HAP-1 (cell line): Measurements from ENCODE around the gene PRDM16.

ENCODE experiments used
- DNase-seq, 2 experiments: peaks; one replicate each; pipeline ENCODE4 v3.0.0-alpha.2; 2016 to 2020; ENCODE audit warnings: low spot score in 2 of 2
- H3K27me3 ChIP-seq: fragments of 250-450 bp; sonication (Bioruptor Pico); 2 replicates; pipeline ENCODE4 v1.5.1; 2020; ENCODE audit warnings: low read depth, mild to moderate bottlenecking, moderate library complexity
- H3K36me3 ChIP-seq: fragments of 250-450 bp; sonication (Bioruptor Pico); replicated peaks from 2 replicates; pipeline ENCODE4 v1.5.1; 2020; ENCODE audit warnings: mild to moderate bottlenecking
- H3K4me1 ChIP-seq: fragments of 250-450 bp; sonication (Bioruptor Pico); 2 replicates; pipeline ENCODE4 v1.5.1; 2020; ENCODE audit warnings: mild to moderate bottlenecking
- H3K4me3 ChIP-seq: fragments of 250-450 bp; sonication (Bioruptor Pico); 2 replicates; pipeline ENCODE4 v1.5.1; 2020; ENCODE audit warnings: mild to moderate bottlenecking, moderate library complexity
- H3K9me3 ChIP-seq: fragments of 250-450 bp; sonication (Bioruptor Pico); 2 replicates; pipeline ENCODE4 v1.5.1; 2020; ENCODE audit warnings: mild to moderate bottlenecking, moderate library complexity
- in situ Hi-C: fragments of 300-500 bp; cut with MboI; formaldehyde crosslinking; loops from 3 replicates; pipeline ENCODE4 v1.14.3; 2020; ENCODE audit warnings: low sequenced_read_pairs, inconsistent platforms, mixed read lengths

The PRDM16 gene

DNA sequence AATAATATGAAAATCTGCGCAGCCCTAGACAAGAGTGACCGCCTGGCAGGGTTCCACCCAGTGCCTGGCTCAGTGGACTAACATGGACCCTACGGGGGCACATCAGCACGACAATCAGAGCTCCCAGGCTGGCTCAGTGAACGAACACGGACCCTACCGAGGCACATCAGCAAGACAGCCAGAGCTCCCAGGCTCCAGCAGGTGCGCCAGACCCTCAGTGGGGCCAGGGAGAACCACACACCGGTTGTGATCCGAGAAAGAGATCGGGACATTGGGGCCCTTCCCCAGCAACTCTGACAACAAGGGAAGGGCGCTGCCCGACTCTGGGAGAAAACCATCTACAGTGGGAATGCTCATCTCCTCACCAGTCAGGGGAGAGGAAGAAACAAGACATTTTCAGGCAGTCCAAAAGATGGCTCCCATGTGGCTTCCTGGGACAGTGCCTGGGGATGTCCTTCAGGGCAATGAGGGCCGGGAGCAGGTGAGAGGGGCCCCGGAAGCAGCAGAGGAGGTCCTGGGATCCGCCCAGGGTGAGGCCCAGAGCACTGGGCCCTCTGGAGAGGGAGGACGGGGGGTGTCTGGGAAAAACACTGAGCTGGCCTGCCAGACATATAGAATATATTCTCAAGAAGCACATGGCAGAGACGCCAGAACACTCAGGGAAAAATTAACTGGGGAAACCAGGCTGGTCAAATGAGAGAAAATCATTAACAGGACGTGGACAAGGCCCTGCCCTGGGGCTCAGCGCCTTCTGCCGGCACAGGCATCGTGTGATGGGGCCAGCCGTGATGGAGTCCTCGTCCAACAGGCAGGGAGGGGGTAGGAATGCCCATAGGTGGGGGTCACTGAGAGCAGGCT lies 390.3 kb downstream of the PRDM16 start:
- peaks cover 5% of the 10 kb centered on the region; the same call in 1 of the 2 replicates for H3K4me1 ChIP-seq
- no peaks in the 10 kb centered on the region for H3K9me3 ChIP-seq
- in situ Hi-C loops, result no loop called here
- no peaks in the 10 kb centered on the region for H3K27me3 ChIP-seq
- no peak for DNase-seq
- H3K4me3 ChIP-seq, result no peak overlapping the region
- H3K36me3 ChIP-seq, result no peaks in the 10 kb centered on the region

GRCh38 chr1:3459940-3460671 lies 391.1 kb downstream of the PRDM16 start:
- no peak for DNase-seq
- Histone ChIP-seq H3K4me1 (peaks cover 4% of the 10 kb centered on the region; the same call in 1 of the 2 replicates), H3K9me3 (no peaks in the 10 kb centered on the region), H3K36me3 (no peaks in the 10 kb centered on the region), H3K4me3 (no peak overlapping the region), H3K27me3 (no peaks in the 10 kb centered on the region)
- in situ Hi-C loops, result no loop called here

DNA sequence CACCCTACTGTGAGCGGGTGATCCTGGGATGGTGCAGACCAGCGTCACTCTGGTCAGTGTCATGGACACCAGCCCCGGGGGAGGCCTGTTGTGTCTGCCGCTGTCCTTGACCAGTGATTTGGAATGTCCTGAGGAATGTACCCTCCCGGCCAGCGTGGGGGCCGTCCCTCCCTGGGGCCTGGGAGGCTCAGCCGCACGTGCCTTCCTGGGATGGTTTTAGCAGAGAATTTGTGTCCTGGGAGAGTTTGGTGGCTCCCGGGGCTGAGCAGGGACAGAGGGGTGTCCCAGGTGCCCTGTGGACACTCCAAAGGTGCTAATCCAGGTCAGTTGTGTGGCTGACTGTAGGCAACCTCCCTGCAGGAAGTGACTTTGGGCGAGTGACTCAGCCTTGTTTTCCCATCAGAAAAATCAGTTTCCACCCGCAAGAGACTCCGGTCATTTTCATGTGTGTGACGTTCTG lies 391.7 kb downstream of the PRDM16 start:
- Histone ChIP-seq H3K9me3 (no peaks in the 10 kb centered on the region), H3K27me3 (no peaks in the 10 kb centered on the region), H3K4me3 (no peak overlapping the region), H3K36me3 (no peaks in the 10 kb centered on the region), H3K4me1 (no peaks in the 10 kb centered on the region)
- no peak for DNase-seq
- in situ Hi-C loops, result no loop called here

DNA sequence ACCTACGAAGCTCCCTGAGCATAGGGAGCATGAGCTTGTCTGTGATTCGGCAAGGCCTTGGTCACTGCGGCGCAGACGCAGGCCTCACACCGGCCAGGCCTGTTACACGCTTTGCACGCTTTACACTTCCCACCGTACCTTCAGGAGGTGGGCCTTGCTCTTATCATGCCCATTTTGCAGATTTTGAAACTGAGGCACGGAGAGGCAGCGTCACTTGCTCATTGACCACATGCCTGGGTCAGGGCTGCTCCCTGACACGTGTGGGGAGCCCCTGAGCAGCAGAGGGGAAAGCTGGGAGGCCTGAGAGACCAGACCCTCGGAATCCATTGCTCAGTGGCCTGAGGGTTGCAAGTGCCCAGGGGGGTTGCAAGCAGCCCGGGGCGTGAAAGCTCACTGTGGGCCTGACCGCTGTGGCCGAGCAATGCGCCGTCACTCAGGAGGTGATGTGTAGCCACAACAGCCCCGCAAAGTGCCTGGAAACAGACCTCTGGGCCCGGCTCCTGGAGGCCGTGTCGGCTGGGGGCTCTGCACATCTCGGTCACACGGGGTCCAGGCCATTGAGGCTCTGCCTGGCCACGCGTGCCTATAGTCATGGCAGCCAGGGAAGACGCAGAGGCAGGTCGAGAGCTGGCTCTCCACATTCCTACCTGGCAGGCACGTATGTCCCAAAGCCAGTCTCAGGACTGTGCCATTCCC lies 392.4 kb downstream of the PRDM16 start:
- Histone ChIP-seq H3K27me3 (no peaks in the 10 kb centered on the region), H3K4me3 (no peak overlapping the region), H3K36me3 (no peaks in the 10 kb centered on the region), H3K9me3 (no peaks in the 10 kb centered on the region), H3K4me1 (no peaks in the 10 kb centered on the region)
- in situ Hi-C loops, result no loop called here
- no peak for DNase-seq

- H3K9me3 ChIP-seq, result no peaks in the 10 kb centered on the region
- no peaks in the 10 kb centered on the region for H3K4me1 ChIP-seq
- in situ Hi-C loops, result no loop called here
- no peaks in the 10 kb centered on the region for H3K36me3 ChIP-seq
- H3K4me3 ChIP-seq, result no peak overlapping the region
- H3K27me3 ChIP-seq, result no peaks in the 10 kb centered on the region
- no peak for DNase-seq
These were observed 392.9 kb downstream of the PRDM16 start for GRCh38 chr1:3461934-3462275.

GRCh38 chr1:3462356-3463012 lies 393.5 kb downstream of the PRDM16 start:
- Histone ChIP-seq H3K27me3 (no peaks in the 10 kb centered on the region), H3K4me3 (no peak overlapping the region), H3K9me3 (no peaks in the 10 kb centered on the region), H3K4me1 (no peaks in the 10 kb centered on the region), H3K36me3 (no peaks in the 10 kb centered on the region)
- DNase-seq, result no peak
- in situ Hi-C loops, result no loop called here

DNA sequence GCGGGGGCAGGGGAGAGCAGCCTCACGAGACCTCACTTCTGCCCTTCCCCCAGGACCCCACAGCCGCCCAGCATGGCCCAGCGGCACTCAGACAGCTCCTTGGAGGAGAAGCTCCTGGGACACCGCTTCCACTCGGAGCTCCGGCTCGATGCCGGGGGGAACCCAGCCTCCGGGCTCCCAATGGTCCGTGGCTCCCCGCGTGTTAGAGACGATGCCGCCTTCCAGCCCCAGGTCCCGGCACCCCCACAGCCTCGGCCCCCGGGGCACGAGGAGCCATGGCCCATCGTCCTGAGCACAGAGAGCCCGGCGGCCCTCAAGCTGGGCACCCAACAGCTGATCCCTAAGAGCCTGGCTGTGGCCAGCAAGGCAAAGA lies 394.0 kb downstream of the PRDM16 start:
- Histone ChIP-seq H3K36me3 (no peaks in the 10 kb centered on the region), H3K4me3 (no peak overlapping the region), H3K27me3 (no peaks in the 10 kb centered on the region), H3K9me3 (no peaks in the 10 kb centered on the region), H3K4me1 (no peaks in the 10 kb centered on the region)
- in situ Hi-C loops, result no loop called here
- no peak for DNase-seq

DNA sequence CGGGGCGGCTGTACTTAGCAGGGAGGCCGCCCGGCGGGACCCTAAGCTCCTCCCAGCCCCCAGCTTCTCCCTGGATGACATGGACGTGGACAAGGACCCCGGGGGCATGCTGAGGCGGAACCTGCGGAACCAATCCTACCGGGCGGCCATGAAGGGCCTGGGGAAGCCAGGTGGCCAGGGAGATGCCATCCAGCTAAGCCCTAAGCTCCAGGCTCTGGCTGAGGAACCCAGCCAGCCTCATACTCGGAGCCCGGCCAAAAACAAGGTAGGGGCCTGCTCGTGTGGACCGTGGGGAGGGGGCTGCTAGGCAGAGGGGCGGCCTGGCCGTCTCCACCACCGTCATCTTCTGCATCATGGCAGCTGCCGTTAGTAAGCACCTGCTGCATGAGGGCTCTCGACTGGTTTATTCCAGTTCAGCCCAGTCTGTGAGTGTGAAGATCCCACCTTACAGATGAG lies 394.4 kb downstream of the PRDM16 start:
- H3K27me3 ChIP-seq, result no peaks in the 10 kb centered on the region
- no peaks in the 10 kb centered on the region for H3K4me1 ChIP-seq
- no peak for DNase-seq
- H3K36me3 ChIP-seq, result no peaks in the 10 kb centered on the region
- in situ Hi-C loops, result no loop called here
- H3K4me3 ChIP-seq, result no peak overlapping the region
- H3K9me3 ChIP-seq, result no peaks in the 10 kb centered on the region

GRCh38 chr1:3463891-3464648 lies 395.1 kb downstream of the PRDM16 start:
- DNase-seq, result no peak
- Histone ChIP-seq H3K36me3 (no peaks in the 10 kb centered on the region), H3K9me3 (no peaks in the 10 kb centered on the region), H3K27me3 (no peaks in the 10 kb centered on the region), H3K4me3 (no peak overlapping the region), H3K4me1 (no peaks in the 10 kb centered on the region)
- in situ Hi-C loops, result no loop called here

- in situ Hi-C loops, result no loop called here
- H3K4me3 ChIP-seq, result no peak overlapping the region
- no peaks in the 10 kb centered on the region for H3K4me1 ChIP-seq
- no peak for DNase-seq
- no peaks in the 10 kb centered on the region for H3K9me3 ChIP-seq
- no peaks in the 10 kb centered on the region for H3K27me3 ChIP-seq
- no peaks in the 10 kb centered on the region for H3K36me3 ChIP-seq
These were observed 395.6 kb downstream of the PRDM16 start for GRCh38 chr1:3464649-3465025.

GRCh38 chr1:3465091-3465934 lies 396.3 kb downstream of the PRDM16 start:
- Histone ChIP-seq H3K4me1 (no peaks in the 10 kb centered on the region), H3K4me3 (no peak overlapping the region), H3K36me3 (no peaks in the 10 kb centered on the region), H3K9me3 (no peaks in the 10 kb centered on the region), H3K27me3 (no peaks in the 10 kb centered on the region)
- DNase-seq, result no peak
- in situ Hi-C loops, result no loop called here

DNA sequence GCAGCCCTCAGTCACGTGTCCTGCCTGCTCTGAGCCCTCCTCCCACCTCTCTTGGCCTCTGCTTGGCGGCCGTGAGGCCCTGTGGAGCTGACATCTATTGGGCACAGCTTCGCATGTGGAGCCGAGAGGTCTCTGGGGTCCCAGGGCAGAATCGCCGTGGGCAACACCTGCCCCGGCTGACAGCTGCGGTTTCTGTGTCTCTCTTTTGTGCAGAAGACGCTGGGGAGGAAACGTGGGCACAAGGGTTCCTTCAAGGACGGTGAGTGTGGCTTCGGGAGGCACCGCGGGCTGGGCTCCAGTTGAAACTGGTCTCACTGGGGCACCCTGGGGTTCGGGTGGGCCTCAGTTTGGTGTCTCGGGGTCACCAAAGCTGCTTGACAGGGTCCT lies 396.9 kb downstream of the PRDM16 start:
- H3K4me3 ChIP-seq, result no peak overlapping the region
- no peaks in the 10 kb centered on the region for H3K9me3 ChIP-seq
- H3K27me3 ChIP-seq, result no peaks in the 10 kb centered on the region
- H3K4me1 ChIP-seq, result peaks cover under 1% of the 10 kb centered on the region
- in situ Hi-C loops, result no loop called here
- no peak for DNase-seq
- no peaks in the 10 kb centered on the region for H3K36me3 ChIP-seq
